Stimulated activated CD8-positive, alpha-beta memory T cell treated with anti-CD3 and anti-CD28 coated beads, Interleukin-15, amount 100 ng/mL, for 48 hours (primary cell): Measurements from ENCODE around the gene FKBP1A.
A peak's percentile ranks its signal among the peaks of the same experiment; 100 is the strongest.

ENCODE experiments used
- DNase-seq, 2 donors: peaks; one replicate each; pipeline ENCODE4 v3.0.0-alpha.2; 2020; ENCODE audit warnings: low read depth in 2 of 2

The FKBP1A gene

DNA sequence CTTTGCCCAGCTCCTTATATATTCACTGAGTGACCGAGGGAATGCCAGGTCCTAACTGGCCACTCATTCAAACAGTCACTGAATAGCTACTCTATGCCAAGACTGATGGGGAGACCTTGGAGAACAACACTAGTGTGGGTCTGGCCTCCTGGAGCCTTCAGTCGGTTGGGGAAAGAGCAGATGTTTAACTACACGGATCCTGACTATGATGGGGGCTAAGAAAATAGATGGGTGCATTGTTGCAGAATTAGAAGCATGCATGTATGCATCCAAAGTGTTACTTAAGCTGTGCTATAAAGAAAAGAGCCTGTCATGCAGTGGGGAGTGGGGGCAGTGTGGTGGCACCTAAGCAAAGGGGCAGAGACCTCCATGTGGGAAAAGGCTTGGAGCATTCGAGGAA, 6.5 kb downstream of the FKBP1A start:
- no peak for DNase-seq

DNA sequence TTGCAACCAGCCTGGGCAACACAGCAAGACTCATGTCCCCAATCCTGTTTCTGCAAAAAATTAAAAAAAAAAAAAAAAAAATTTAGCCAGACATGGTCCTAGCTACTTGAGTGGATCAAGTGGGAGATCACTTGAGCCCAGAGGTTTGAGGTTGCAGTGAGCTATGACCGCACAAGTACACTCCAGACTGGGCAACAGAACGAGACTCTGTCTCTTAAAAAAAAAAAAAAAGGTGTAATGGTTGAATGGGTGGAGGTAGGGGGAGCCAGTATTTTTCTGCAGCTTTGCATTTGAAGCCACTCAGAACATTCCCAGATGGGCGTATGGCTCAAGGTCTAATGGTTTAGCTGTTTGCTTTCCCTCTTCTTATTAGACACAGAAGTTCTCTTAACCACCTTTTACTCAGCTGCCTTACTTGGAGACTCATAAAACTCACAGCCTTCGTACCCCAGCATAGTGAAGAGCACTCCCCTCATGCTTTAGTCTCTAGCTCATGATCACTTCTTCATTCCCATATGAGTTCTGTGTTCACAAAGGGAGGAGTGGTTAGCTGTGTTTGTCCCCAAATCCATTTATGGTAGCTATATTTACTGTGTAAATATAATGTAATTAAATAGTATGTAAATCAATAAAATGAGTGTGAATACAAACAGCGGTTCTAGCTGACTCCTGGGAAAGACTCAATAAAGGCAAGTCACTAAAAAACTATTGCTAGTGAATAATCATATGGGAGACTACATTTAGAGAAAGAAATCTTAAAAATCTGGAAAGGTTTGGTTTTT, 9.0 kb downstream of the FKBP1A start:
- no peak for DNase-seq

DNA sequence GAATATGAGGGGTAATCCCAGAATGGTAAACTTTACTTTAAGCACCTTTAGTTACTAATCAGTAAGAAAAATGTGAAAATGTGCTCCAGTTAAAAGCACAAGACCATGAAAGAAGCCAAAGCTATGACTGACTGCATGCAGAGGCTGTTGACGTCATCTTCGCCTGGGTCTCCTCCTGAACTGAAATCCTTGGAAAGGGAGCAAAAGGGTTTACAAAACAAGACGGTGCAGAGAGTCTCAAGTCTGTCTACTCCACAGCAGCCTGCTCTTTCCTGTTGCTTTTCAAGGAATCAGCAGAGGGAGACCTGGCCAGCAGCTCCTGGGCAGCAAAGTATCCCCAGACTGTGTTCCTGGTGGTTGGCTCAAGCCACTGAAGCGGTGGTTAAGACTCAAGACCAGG, 10.2 kb downstream of the FKBP1A start:
- DNase-seq: no peak

DNA sequence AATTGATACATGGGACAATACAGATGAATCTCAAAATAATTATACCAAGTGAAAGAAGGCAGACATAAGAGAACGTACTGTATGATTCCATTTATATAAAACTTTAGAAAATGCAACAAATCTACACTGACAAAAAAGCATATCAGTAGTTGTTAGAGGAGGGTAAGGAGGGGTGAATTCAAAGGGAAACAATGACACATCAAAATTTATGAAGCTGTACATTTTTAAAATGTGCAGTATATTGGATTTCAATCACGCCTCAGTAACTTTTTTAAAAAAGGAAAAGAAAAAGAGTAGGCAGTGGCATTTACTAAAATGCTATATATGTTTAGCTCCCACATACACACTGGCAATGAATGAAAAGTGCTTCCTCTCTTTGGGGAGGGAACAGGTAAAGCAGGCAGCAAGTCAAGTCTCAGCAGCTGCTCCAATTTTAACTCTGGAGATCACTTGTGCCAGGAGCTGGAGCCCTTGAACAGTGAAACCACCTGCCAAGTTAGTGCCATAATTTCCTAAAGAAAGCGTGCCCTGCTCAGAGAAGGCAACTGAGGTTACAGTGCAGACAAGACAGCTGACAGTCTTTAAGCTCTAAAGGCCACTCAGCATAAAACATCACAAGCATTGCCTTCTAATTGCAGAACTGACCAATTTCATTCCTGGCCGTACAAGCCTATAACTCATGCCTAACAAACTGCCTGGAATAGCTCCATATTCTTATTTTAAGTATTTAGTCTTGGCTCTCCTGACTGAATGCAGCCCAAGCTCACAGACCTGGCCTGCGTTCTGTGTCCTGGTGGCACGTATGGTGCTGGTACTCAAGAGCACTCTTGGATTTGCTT, 10.9 kb downstream of the FKBP1A start:
- DNase-seq: no peak

DNA sequence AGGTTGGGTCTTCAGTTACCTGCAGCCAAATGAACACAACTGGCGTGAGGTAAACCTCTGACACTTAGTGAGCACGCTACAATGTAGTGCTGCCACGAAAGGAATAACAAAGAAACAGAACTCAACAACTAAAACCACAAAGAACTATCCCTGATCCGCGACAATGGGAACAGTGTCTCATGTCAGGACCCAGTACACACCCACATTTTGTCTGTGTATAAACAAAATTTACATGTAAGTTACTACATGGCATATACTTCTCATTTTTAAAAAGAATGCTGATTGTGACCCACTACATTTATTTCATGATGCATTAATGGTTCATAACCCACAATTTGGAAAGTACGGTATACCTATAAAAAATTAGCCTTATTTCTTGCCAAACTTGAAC, 14.1 kb downstream of the FKBP1A start:
- no peak for DNase-seq

DNA sequence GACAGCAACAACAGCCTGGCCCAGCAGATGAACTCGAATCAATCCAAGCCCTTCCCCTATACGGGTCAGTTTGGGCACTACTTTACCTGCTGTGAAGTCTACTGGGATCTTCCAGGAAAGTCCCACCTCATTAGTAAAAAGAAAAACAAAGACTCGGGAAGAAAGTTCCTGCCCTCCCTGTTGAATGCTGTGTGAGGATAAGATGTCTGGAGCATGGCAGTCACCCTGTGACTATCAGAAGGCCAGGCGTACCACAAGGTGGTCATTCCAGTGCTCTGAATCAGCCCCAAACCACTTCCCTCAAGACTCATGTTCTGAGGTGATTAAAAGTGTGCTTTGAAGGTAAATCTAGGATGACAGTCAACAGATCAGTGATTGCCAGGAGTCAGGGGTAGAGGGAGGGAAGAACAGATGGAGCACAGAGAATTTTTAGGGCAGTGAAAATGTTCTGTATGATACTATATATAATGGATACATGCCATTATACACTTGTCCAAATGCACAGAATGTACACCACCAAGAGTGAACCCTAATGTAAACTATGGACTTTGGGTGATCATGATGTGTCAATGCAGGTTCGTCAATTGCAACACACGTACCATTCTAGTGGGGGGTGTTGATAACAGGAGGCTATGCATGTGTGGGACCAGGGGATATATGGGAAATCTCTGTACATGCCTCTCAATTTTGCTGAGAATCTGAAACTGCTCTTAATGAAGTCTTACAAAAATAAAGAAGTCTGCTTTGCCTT, 14.7 kb downstream of the FKBP1A start:
- no peak for DNase-seq

DNA sequence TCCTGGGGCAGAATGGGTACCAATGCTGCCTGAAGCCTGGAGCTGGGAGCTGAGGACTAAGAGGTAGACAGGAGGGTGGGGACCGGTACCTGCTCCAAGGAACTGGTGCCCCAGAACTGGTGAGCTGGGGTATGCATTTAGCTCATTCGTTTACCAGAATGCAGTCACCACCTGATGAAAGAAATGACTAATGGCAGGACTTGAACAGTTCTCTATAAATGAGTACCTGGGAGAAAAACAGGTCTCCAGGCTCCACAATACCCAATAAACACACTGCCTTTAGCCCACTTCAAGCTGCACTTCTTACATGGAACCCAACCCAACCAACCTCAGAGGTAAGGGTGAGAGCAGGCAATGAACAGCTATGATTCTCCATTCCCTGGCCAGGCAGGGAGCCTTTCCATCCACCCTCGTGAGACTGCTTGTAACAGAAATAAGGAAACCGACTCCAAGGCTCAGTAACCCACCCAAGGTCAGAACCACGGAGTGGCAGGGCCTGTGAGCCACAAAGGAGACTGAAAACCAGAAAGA, 15.4 kb downstream of the FKBP1A start:
- DNase-seq: peak in 1 of 2 donors; percentile 47

DNA sequence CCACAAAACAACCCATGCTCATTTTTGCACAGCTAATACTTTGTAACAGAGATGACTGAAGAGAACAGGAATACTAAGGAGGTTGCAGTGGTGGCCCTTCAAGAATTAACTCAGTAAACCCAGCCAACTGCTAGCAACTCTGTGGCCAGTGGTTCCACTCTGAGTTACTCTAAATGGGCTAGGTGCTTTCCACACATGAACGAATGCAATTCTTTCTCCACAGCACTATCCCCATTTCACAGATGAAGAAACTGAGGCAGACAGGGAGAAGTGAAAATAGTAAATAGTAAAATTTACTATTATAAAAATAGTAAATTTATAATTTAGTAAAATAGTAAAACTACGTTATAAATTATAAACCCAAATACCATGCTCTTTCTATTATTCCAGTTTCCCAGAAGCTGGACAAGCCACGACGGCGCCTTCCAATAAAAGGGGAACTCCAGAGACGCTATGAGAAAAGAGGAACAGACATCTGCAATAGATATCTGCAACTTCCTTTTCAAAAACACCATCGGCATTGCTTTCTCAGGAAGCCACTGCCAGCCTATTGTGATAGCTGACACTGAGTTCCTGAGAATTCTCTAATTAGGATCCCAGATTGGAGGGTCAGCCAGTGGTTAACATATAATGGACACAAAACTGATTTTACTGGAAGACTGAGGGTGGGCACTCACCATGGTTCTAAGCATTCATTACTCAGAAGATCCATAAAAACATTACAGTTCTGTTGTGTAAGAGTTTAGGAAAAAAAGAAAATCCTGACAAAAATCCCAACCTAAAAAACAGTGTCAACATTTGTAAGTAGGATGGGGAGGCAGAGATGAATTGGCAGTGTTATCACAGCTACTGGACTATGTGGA, 16.2 kb downstream of the FKBP1A start:
- no peak for DNase-seq

DNA sequence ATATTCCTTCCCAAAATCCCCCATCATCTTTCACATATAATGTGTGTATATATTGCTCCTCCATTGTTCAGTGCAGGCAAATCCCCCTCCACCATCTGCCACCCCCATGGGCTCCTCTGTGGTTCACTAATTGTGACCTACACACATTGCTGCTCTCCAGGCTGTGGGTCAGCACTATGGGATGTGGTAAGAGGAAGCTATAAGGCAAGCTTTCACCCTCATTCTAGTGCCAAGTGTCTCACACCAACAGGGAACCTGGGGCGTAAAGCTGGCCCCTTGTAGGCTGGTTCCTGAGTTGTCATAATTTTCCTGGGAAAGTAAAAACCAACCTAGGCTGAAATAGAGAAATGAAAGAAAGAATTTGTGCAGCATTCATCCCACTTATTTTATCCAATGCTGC, 16.8 kb downstream of the FKBP1A start:
- no peak for DNase-seq

DNA sequence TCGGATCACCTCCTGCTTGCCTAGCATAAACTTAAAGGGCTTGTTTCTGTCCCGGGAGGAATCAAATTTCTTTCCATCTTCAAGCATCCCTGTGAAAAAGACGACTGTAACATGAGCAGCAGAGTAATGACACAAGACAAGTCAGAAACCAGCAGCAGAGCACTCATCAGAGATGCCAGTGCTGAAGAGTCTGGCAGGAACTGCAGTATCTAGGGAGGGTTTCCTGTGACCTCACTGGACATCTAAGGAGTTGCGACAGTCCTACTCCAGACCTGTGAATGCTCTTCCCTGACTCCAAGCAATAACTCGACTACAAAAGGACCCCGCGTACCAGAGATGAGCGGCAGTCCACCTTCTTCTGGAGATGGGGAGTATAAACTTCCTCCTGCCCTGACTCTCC, 17.3 kb downstream of the FKBP1A start:
- no peak for DNase-seq

DNA sequence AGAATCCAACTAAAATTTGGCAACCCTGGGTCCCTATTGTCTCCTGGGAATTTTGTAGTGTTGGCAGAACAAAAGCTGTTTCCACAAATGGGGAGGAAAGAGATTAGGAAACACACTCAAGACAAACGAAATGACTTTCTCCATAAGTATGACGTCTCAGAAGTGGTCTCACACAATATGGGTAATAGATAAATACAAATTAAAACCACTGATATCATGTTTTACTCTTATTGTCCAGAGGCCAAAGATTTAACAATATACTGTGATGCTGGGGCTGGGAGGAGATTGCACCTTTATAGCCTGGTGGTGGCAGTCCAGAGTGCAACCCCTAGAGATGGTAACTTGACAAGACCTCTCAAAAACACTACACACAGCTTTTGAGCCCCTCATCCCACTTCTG, 18.6 kb downstream of the FKBP1A start:
- no peak for DNase-seq

DNA sequence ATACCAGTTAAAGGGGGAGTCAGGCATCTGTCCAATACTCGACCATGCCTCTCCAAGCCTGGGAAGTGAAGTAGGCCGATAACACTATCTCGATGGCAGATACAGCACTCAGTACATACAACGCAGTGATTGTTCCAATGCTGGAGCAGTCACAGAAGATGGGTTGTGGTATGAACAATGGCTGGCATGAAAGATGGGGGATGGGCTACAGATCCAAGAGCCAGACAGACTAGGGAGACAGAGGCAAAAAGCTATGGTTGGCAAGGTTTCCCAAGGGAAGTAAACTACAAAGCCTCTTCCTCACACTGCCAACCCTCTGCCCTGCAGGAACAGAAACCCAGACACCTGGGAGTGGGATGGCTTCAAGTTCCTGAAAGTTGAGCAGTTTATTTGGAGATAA, 19.2 kb downstream of the FKBP1A start:
- DNase-seq: no peak

DNA sequence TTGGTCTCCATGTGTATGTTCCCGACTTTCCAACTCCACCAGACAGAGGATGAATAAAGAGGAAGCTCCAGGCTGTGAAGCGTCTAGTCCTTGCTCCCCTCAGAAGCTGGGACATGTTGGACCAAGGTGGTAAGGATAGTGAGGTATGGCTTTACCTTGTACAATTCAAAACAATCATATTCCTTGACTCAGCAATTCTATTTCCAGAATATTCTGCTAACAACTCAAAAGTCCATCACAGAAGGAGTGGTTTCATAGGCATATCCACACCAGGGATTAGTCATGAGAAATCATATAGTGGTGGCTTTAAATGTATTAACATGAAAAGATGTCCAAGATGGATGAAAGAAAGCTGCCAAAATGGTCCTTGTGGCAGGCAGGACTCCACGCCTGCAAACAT, 19.8 kb downstream of the FKBP1A start:
- no peak for DNase-seq

DNA sequence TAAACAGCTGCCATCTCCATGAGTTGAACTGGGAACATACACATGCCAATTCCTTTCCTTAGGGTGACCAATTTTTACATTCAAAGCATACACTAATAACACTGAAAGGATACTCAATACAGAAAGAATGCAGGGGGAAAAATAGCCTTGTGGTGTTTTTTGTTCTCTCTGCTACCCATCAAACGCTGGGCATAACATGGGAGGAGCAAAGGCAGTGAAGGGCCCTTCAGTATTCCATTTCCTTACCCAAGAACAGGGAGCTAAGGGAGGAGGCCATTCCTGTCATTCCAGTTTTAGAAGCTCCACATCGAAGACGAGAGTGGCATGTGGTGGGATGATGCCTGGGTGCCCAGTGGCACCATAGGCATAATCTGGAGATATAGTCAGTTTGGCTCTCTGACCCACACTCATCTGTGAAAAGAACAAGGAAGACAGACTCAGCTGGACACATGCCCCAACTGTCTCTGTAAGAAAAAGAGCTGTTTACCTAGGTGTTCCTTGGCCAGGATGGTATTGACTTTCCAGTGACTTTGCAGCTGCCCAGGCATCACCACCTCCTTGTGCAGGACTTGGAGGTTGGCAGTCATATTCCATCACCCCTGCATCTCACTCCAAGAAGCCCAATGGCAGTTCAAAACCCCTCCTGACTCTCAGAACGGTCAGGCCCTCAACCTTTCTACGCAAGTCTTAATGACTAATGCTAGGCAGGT, 20.9 kb downstream of the FKBP1A start:
- no peak for DNase-seq

DNA sequence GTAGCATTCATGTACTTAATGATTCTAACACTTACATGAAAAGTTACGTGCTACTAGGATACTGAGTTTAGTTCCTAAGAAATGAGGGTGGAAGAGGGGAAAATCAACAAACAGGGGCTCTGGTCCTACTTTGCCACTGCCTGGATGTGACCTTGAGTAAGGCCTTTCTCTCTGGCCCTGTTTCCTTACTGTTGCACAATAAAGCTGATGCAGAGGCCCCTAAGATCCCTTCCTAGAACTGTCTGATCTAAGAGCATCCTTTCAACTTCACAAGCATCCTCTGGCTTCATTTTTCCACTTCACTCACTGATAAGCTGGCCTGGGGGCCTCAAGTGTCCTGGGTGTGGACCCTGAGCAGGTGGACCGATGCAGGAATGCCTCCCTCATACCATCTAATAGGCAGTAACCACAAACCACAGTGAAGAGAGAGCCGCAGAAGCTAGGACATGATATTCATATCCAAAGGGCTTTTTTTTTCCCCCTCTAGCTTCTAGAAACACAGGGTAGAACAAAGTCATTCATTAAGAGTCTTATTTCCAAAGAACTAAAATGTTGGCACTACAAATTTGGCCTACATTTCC, 21.6 kb downstream of the FKBP1A start:
- no peak for DNase-seq

DNA sequence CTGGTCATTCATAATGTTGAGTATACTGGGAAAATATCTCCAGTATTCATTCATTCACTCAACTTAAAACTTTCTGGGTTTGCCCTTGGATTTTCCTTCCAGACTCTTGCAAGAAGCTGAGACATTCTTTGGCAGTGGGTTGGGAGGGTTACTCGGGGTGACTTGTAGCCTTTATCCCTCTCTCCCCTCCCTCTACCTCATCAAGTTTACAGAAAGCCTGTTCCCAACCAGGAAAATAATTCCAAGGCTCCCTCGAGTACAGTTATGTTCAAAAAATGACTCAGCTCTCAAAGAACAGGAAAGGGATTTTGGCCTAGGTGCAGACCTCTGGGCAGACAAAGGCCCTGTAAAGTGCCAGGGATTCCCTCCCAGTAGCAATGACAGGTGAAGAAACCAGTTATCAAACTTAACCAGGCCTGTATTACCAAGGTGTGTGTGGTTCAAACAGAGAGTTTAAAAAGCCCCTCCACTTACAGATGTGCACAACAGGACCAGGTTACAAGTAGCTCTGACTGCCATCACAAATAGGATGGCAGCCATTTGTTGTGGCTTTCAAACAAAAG, 22.2 kb downstream of the FKBP1A start:
- DNase-seq: no peak

DNA sequence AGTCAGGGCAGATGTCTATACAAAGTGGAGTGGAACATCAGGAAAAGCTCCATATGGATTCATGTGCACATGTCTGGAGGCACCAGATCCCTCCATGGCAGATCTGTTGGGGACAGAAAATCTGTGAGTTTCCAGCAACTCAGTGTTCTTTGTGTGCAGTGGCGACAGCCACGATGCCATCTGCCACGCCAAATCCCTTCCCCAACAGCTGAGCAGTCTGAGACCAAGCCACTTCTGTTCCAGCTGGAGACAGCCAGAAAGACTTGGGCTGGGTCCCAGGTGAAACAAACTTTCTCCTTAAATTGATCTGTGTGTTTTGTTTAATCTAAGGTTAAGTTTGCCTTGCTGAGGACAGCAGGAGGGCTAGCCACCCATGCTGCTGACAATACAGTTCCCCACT, 22.9 kb downstream of the FKBP1A start:
- no peak for DNase-seq

DNA sequence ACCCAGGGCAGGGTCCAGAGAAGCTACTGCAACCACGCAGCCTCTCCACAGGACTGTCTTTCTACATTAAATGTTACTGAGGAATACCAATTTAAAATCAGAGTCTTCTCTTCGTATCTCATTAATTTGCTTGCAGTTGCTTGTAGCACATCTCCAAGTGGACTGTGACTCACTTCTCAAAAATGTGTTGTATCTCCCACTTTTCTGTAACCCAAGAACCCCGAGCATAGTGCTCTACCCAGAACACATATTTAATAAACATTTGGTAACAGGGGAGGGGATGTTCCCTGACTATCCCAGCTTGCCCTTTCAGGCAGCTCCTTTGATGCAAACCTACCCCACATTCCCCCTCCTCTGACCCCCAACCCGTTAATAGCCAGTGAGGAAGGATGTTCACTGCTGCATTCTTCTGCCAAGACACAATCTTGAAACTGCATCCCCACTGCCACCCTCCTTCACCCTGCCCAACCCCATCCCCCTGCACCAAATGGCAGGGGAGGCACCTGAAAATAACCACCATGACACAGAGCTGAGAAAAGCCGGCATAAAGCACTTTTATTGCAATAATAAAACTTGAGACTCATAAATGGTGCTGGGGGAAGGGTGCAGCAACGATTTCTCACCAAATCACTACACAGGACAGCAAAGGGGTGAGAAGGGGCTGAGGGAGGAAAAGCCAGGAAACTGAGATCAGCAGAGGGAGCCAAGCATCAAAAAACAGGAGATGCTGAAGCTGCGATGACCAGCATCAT, 24.2 kb downstream of the FKBP1A start:
- no peak for DNase-seq

DNA sequence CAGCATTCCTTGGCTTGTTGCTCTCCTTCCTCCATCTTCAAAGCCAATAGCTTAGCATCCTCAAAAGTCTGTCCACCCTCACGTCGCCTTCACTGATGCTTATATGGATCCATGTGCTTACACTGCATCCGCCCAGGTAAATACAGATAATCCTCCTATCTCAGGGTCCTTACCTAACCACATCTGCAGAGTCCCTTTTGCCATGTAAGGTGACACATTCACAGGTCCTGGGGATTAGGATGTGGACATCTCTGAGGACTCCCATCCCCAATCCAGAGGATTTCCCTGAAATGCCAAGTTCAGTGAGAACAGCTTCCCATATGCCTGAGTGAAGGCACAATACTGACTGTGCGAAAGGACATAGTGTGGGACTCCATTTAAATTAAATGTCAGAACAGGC, 25.4 kb downstream of the FKBP1A start:
- no peak for DNase-seq
